ENCODE data around the gene CLEC9A.
"Not testable (repeated sequence)": the region's sequence is repeated elsewhere in the genome, so short reads cannot be mapped to it uniquely, and the experiment has no call there.

Gene CLEC9A

DNA sequence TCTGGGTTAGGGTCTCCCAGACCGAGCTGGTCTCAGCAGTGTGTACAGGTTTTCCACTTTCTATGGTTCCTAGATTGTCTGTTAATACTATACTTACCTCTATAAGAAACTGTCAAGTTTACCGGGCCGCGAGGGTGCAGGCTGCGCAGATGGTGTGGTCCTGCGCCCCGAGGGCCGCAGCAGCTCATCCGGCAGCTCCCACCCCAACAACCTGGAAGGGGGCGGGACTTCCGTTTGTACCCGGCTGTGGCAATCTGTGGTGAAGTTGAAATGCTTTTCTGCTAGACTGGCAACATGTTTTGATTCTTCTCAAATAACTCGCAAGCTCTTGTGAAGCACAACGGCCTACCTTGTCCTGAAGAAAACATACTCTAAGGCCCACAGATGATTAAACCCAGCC, at the start of gene CLEC9A:
TSS of gene CLEC9A (plus strand) at position 237 of the 400 bp plus-strand sequence. CDS start 22,006 bp downstream, outside the sequence.
- Mint-ChIP-seq H3K4me3 (no peak within 1 kb of the TSS), H3K27ac (no peak within 1 kb of the TSS), H3K36me3 (no peaks in the 10 kb centered on the region), H3K4me1 (ENCODE audit: low read depth) (no peaks in the 10 kb centered on the region), H3K27me3 (peaks cover 2% of the 10 kb centered on the region), H3K9me3 (ENCODE audit: low read depth) (no peaks in the 10 kb centered on the region)

- no peaks in the 10 kb centered on the region for H3K4me1 Mint-ChIP-seq (ENCODE audit: low read depth)
- no peak overlapping the region for H3K27ac Mint-ChIP-seq
- peaks cover 4% of the 10 kb centered on the region for H3K27me3 Mint-ChIP-seq
- H3K4me3 Mint-ChIP-seq, result no peak overlapping the region
- no peaks in the 10 kb centered on the region for H3K9me3 Mint-ChIP-seq (ENCODE audit: low read depth)
- no peaks in the 10 kb centered on the region for H3K36me3 Mint-ChIP-seq
Measured at GRCh38 chr12:9991876-9992275, 38.6 kb upstream of the CLEC9A start.

- no peak overlapping the region for H3K4me3 Mint-ChIP-seq
Measured at GRCh38 chr12:9992296-9992695, 38.2 kb upstream of the CLEC9A start.

GRCh38 chr12:9999016-9999415, 31.5 kb upstream of the CLEC9A start, which contains the start of gene CLEC1B:
Gene CLEC1B, minus strand, starts transcription at chr12:9999121. Its CDS starts 21 bp downstream, at chr12:9999100.
- no peak within 1 kb of the TSS for H3K4me3 Mint-ChIP-seq
- no peaks in the 10 kb centered on the region for H3K9me3 Mint-ChIP-seq (ENCODE audit: low read depth)
- no peaks in the 10 kb centered on the region for H3K36me3 Mint-ChIP-seq
- no peaks in the 10 kb centered on the region for H3K4me1 Mint-ChIP-seq (ENCODE audit: low read depth)
- peaks cover under 1% of the 10 kb centered on the region for H3K27me3 Mint-ChIP-seq
- H3K27ac Mint-ChIP-seq, result no peak within 1 kb of the TSS

More at GRCh38 chr12:9992296-9992695, 38.2 kb upstream of the CLEC9A start:
- peaks cover 4% of the 10 kb centered on the region for H3K27me3 Mint-ChIP-seq
- H3K9me3 Mint-ChIP-seq (ENCODE audit: low read depth), result no peaks in the 10 kb centered on the region
- no peaks in the 10 kb centered on the region for H3K4me1 Mint-ChIP-seq (ENCODE audit: low read depth)
- no peak overlapping the region for H3K27ac Mint-ChIP-seq
- no peaks in the 10 kb centered on the region for H3K36me3 Mint-ChIP-seq

DNA sequence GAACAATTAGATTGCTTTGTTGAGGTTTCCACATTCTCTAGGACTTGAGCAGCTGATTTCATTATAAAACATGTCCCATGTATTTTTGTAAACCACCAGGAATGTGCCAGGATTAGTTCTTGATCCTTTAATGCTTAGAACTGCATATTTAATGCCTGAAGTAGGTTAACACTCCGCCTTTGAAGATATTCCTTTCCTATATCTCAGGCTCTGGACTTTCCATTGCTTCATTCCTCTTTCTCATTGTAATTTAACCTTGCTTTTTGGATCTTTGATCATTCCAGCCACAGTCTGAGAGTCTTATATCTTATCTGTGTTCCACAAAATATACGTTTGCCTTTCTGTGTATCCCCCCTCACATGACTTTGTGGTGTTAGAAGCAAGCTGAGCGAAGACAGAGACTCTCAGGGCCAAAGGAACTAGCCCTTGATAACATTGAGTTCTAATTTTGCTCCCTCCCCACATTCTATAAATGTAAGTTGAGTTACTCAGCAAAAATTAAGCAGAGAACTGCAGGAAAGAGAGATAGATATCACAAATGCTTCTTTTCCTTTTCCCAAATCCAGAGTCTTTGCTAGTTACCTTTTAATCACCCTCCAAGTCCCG, 29.2 kb upstream of the CLEC9A start:
- H3K27me3 Mint-ChIP-seq, result peaks cover 1% of the 10 kb centered on the region
- H3K4me1 Mint-ChIP-seq (ENCODE audit: low read depth), result no peaks in the 10 kb centered on the region
- no peaks in the 10 kb centered on the region for H3K9me3 Mint-ChIP-seq (ENCODE audit: low read depth)
- H3K36me3 Mint-ChIP-seq, result no peaks in the 10 kb centered on the region
- H3K4me3 Mint-ChIP-seq, result no peak overlapping the region
- H3K27ac Mint-ChIP-seq, result no peak overlapping the region

GRCh38 chr12:10012630-10013330, 17.7 kb upstream of the CLEC9A start:
- no peak overlapping the region for H3K4me3 Mint-ChIP-seq
- H3K4me1 Mint-ChIP-seq (ENCODE audit: low read depth), result no peaks in the 10 kb centered on the region
- H3K27ac Mint-ChIP-seq, result no peak overlapping the region
- peaks cover 7% of the 10 kb centered on the region for H3K27me3 Mint-ChIP-seq
- no peaks in the 10 kb centered on the region for H3K36me3 Mint-ChIP-seq
- no peaks in the 10 kb centered on the region for H3K9me3 Mint-ChIP-seq (ENCODE audit: low read depth)

GRCh38 chr12:10015450-10015849, 15.0 kb upstream of the CLEC9A start:
- H3K4me1 Mint-ChIP-seq (ENCODE audit: low read depth), result no peaks in the 10 kb centered on the region
- H3K4me3 Mint-ChIP-seq, result no peak overlapping the region
- no peak overlapping the region for H3K27ac Mint-ChIP-seq
- no peaks in the 10 kb centered on the region for H3K36me3 Mint-ChIP-seq
- H3K9me3 Mint-ChIP-seq (ENCODE audit: low read depth), result no peaks in the 10 kb centered on the region
- H3K27me3 Mint-ChIP-seq, result peaks cover 4% of the 10 kb centered on the region

DNA sequence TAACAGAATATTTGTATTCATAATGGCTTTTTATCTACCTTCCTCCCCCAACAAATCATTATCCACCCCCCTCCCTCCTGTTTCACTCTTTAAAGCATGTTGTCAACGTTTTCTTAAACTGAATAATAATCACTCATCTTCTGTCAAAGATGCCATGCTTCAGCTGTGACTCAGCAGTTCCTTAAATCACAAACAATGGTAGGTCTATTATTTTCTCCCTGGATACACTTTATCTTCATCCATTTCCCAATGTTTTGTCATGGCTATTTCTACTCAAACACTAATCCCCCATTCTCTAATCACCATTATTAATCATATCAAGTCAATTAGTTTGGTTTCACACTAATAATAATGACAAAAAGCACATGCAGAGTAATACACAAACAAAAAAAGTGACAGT, 13.6 kb upstream of the CLEC9A start:
- no peaks in the 10 kb centered on the region for H3K36me3 Mint-ChIP-seq
- H3K4me1 Mint-ChIP-seq (ENCODE audit: low read depth), result no peaks in the 10 kb centered on the region
- H3K27me3 Mint-ChIP-seq, result peaks cover 6% of the 10 kb centered on the region
- no peak overlapping the region for H3K27ac Mint-ChIP-seq
- H3K4me3 Mint-ChIP-seq, result no peak overlapping the region
- no peaks in the 10 kb centered on the region for H3K9me3 Mint-ChIP-seq (ENCODE audit: low read depth)

DNA sequence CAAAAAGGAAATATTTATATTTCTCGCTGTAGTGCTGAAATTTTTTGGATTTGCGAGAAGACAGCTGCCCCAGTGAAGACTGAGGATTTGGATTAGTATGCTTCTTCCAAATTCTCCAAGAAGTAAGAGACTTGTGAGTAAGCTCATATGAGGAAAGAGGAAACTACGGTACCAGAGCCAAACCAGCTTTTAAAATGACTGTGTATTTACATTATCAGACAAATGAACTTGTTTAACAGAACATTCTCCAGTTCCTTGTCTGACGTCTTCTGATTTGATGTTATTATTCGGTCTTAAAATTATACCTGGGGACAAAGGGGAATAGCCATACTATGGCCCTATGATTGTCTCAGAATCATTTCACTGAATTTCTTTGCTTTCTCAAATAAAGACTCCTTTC, 12.1 kb upstream of the CLEC9A start:
- Mint-ChIP-seq H3K9me3 (ENCODE audit: low read depth) (no peaks in the 10 kb centered on the region), H3K27ac (no peak overlapping the region), H3K27me3 (peaks cover 4% of the 10 kb centered on the region), H3K4me1 (ENCODE audit: low read depth) (no peaks in the 10 kb centered on the region), H3K36me3 (no peaks in the 10 kb centered on the region), H3K4me3 (no peak overlapping the region)

DNA sequence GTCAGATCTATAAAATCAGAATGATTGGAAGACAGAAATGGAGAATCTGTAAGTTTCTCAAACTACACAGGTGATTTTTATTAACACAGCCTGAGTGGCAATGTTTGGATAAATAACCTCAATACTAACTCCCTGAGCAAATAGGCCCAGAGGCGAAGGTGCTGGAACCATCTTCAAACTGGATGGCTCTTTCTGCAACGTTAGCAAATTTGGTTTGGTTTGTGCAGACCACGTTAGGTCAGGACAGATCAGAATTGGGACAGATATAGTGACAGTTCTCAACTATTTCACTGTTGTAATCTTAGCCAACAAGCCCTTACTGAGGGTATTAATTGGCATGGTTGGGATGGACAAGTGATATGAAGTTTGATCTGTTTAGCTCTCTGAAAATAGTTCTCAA, 9.1 kb upstream of the CLEC9A start:
- Mint-ChIP-seq H3K27me3 (peaks cover 4% of the 10 kb centered on the region), H3K4me1 (ENCODE audit: low read depth) (no peaks in the 10 kb centered on the region), H3K36me3 (no peaks in the 10 kb centered on the region), H3K4me3 (no peak overlapping the region), H3K9me3 (ENCODE audit: low read depth) (no peaks in the 10 kb centered on the region), H3K27ac (no peak overlapping the region)

DNA sequence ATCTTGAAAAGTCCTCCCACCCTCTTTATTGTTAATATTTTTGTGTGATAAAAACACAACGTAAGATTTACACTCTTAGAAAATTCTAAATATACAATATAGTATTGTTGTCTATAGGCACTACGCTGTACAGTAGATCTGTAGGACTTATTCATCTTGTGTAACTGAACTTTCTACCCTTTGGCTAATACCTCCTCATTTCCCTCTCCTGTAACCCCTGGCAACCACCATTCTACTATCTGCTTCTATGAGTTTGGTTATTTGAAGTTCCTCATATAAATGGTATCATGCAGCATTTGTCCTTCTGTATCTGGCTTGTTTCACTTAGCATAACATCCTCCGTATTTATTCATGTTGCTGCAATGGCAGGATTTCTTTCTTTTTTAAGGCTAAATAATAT, 5.2 kb upstream of the CLEC9A start:
- H3K36me3 Mint-ChIP-seq, result no peaks in the 10 kb centered on the region
- peaks cover 2% of the 10 kb centered on the region for H3K27me3 Mint-ChIP-seq
- no peak overlapping the region for H3K4me3 Mint-ChIP-seq
- H3K4me1 Mint-ChIP-seq (ENCODE audit: low read depth), result no peaks in the 10 kb centered on the region
- H3K27ac Mint-ChIP-seq, result no peak overlapping the region
- no peaks in the 10 kb centered on the region for H3K9me3 Mint-ChIP-seq (ENCODE audit: low read depth)

DNA sequence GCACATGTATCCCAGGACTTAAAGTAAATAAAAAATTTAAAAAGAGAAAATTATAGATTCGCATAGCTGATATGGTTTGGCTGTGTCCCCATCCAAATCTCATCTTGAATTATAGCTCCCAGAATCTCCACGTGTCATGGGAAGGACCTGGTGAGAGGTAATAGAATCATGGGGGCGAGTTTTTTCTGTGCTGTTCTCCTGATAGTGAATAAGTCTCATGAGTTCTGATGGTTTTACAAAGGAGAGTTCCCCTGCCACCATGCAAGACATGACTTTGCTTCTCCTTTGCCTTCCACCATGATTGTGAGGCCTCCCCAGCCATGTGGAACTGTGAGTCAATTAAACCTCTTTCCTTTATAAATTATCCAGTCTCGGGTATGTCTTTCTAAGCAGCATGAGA, 3.8 kb upstream of the CLEC9A start:
- H3K4me1 Mint-ChIP-seq (ENCODE audit: low read depth); H3K36me3 Mint-ChIP-seq; H3K27me3 Mint-ChIP-seq; H3K9me3 Mint-ChIP-seq (ENCODE audit: low read depth); H3K4me3 Mint-ChIP-seq; H3K27ac Mint-ChIP-seq: not testable (repeated sequence)

DNA sequence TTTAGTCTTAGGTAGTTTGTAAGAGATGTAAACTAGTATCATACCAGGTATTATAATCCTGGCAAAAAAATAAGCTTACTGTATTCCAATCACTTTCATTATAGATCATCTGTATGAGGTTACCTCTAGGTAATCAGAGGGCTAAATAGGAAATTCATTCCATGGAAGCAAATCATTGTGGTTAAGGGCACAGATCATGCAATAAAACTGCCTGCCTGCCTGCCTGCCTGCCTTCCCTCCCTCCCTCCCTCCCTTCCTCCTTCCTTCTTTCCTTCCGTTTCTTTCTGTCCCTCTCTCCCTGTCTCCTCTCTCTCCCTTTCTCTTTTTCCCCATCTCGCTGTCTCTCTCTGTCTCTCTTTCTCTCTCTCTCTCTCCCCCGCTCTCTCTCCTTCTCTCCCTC, 3.2 kb upstream of the CLEC9A start:
- Mint-ChIP-seq H3K4me3 (no peak overlapping the region), H3K9me3 (ENCODE audit: low read depth) (no peaks in the 10 kb centered on the region), H3K4me1 (ENCODE audit: low read depth) (no peaks in the 10 kb centered on the region)

DNA sequence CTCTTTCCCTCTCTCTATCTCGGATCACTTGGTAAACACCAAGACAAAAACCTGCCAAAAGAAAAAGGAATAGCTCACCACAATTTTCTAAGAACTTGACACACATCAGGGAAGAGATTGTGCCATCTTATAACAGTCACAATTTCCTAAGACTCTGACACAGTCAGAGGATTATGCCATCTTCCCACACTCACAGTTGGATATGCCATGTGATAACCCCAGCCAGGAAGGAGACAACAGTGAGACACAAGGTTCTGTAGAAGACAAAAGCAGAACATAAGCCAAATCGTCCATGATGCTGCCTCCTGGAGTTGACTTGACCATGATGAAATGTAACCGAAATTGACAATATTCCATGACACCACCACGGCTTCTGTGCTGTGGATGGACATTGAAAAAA, 2.8 kb upstream of the CLEC9A start:
- Mint-ChIP-seq H3K27ac (no peak overlapping the region), H3K27me3 (peaks cover 2% of the 10 kb centered on the region), H3K36me3 (no peaks in the 10 kb centered on the region), H3K4me3 (no peak overlapping the region), H3K9me3 (ENCODE audit: low read depth) (no peaks in the 10 kb centered on the region), H3K4me1 (ENCODE audit: low read depth) (no peaks in the 10 kb centered on the region)

More for the DNA sequence above, 3.2 kb upstream of the CLEC9A start:
- Mint-ChIP-seq H3K36me3 (no peaks in the 10 kb centered on the region), H3K27ac (no peak overlapping the region), H3K27me3 (peaks cover 2% of the 10 kb centered on the region)

GRCh38 chr12:10031321-10031720, 839 bp downstream of the CLEC9A start:
- H3K4me3 Mint-ChIP-seq, result no peak overlapping the region
- no peaks in the 10 kb centered on the region for H3K9me3 Mint-ChIP-seq (ENCODE audit: low read depth)
- no peaks in the 10 kb centered on the region for H3K4me1 Mint-ChIP-seq (ENCODE audit: low read depth)
- no peak overlapping the region for H3K27ac Mint-ChIP-seq
- H3K36me3 Mint-ChIP-seq, result no peaks in the 10 kb centered on the region
- H3K27me3 Mint-ChIP-seq, result peaks cover 2% of the 10 kb centered on the region

GRCh38 chr12:10031771-10032175, 1.3 kb downstream of the CLEC9A start:
- Mint-ChIP-seq H3K27me3 (peaks cover 2% of the 10 kb centered on the region), H3K4me1 (ENCODE audit: low read depth) (no peaks in the 10 kb centered on the region), H3K27ac (no peak overlapping the region), H3K4me3 (no peak overlapping the region), H3K36me3 (no peaks in the 10 kb centered on the region), H3K9me3 (ENCODE audit: low read depth) (no peaks in the 10 kb centered on the region)

Data from activated naive CD8-positive, alpha-beta T cell (primary cell).